HEK293 (cell line): Measurements from ENCODE around the gene GAS2L3.

Source experiments
- CTCF ChIA-PET: fragments of 350-600 bp; formaldehyde crosslinking; extraction: SDS; loops from one replicate; lab custom pipeline; 2021; ENCODE audit warnings: antibody characterized with exemption; lab: Yijun Ruan, JAX
- POLR2A ChIA-PET: fragments of 300-600 bp; formaldehyde crosslinking; extraction: SDS; loops from one replicate; lab custom pipeline; 2020; ENCODE audit warnings: antibody characterized with exemption, inconsistent platforms; lab: Yijun Ruan, JAX
- H3K27ac ChIP-seq: fragments of 200-500 bp; sonication (Bioruptor generic); 2 replicates; pipeline ENCODE4 v1.5.1; 2014; ENCODE audit warnings: low read depth, low read length, control low read depth, inconsistent platforms; ENCODE audit errors: extremely low read depth
- H3K36me3 ChIP-seq, 2 experiments: fragments of 200-500 bp in 1 of 2; sonication (Bioruptor generic) in 1 of 2; 1 replicate in 1 of 2; 2 replicates in 1 of 2; pipeline ENCODE4 v1.5.1; 2014 to 2017; ENCODE audit warnings: inconsistent platforms in 2 of 2, low read length in 2 of 2; ENCODE audit not compliant: control insufficient read depth in 2 of 2, insufficient read depth in 1 of 2
- H3K4me1 ChIP-seq: fragments of 200-500 bp; sonication (Bioruptor generic); 2 replicates; pipeline ENCODE4 v1.5.1; 2014; ENCODE audit warnings: mild to moderate bottlenecking, low read length, inconsistent platforms; ENCODE audit not compliant: control insufficient read depth, insufficient read depth
- H3K4me3 ChIP-seq: 2 replicates; pipeline ENCODE4 v1.5.1; 2011; ENCODE audit warnings: low read depth, mild to moderate bottlenecking, control low read depth, low read length, moderate library complexity
- H3K9me3 ChIP-seq: fragments of 200-500 bp; sonication (Bioruptor generic); 2 replicates; pipeline ENCODE4 v1.5.1; 2014; ENCODE audit warnings: low read depth, low read length, inconsistent platforms; ENCODE audit not compliant: control insufficient read depth, insufficient read depth
- HOXD13 ChIP-seq: sonication (generic); formaldehyde crosslinking; IDR thresholded peaks from 2 replicates; pipeline ENCODE4 v1.8.0; 2022; ENCODE audit warnings: missing genetic modification reagents, borderline replicate concordance
- SP2 ChIP-seq: fragments of 450-650 bp; formaldehyde crosslinking; IDR thresholded peaks from 2 replicates; pipeline ENCODE4 v1.5.1; 2016; ENCODE audit warnings: missing biosample characterization, missing genetic modification characterization
- SP7 ChIP-seq: fragments of 450-650 bp; formaldehyde crosslinking; IDR thresholded peaks from 2 replicates; pipeline ENCODE4 v1.5.1; 2016; ENCODE audit warnings: missing biosample characterization, missing genetic modification characterization
- TRIM28 ChIP-seq: IDR thresholded peaks from 2 replicates; pipeline ENCODE4 v1.6.1; 2011; ENCODE audit warnings: low read length, control low read depth, borderline replicate concordance
- ZBTB21 ChIP-seq: fragments of 450-650 bp; formaldehyde crosslinking; IDR thresholded peaks from 2 replicates; pipeline ENCODE4 v1.5.1; 2017; ENCODE audit warnings: missing biosample characterization, missing genetic modification characterization
- ZBTB26 ChIP-seq: fragments of 450-650 bp; formaldehyde crosslinking; optimal IDR thresholded peaks from 2 replicates; pipeline ENCODE3; 2016; ENCODE audit warnings: missing biosample characterization, mild to moderate bottlenecking, missing genetic modification characterization
- ZBTB6 ChIP-seq: fragments of 450-650 bp; formaldehyde crosslinking; IDR thresholded peaks from 2 replicates; pipeline ENCODE4 v1.5.1; 2017; ENCODE audit warnings: missing biosample characterization, missing genetic modification characterization
- ZIC2 ChIP-seq: fragments of 450-650 bp; formaldehyde crosslinking; IDR thresholded peaks from 2 replicates; pipeline ENCODE4 v1.5.1; 2016; ENCODE audit warnings: missing biosample characterization, missing genetic modification characterization
- ZNF132 ChIP-seq: fragments of 450-650 bp; formaldehyde crosslinking; IDR thresholded peaks from 2 replicates; pipeline ENCODE4 v1.5.1; 2017; ENCODE audit warnings: missing biosample characterization, missing genetic modification characterization, borderline replicate concordance
- ZNF184 ChIP-seq: fragments of 450-650 bp; IDR thresholded peaks from 2 replicates; pipeline ENCODE4 v1.5.1; 2018; ENCODE audit warnings: missing biosample characterization, mild to moderate bottlenecking, missing genetic modification characterization
- ZNF19 ChIP-seq: fragments of 450-650 bp; formaldehyde crosslinking; IDR thresholded peaks from 2 replicates; pipeline ENCODE4; 2016; ENCODE audit warnings: missing biosample characterization, missing genetic modification characterization, low read depth
- ZNF211 ChIP-seq: fragments of 450-650 bp; formaldehyde crosslinking; IDR thresholded peaks from 2 replicates; pipeline ENCODE4 v1.5.1; 2016; ENCODE audit warnings: low read depth, missing biosample characterization, missing genetic modification characterization
- ZNF24 ChIP-seq: fragments of 450-650 bp; formaldehyde crosslinking; IDR thresholded peaks from 2 replicates; pipeline ENCODE4 v1.5.1; 2016; ENCODE audit warnings: missing biosample characterization, missing genetic modification characterization
- ZNF324 ChIP-seq: fragments of 450-650 bp; formaldehyde crosslinking; IDR thresholded peaks from 2 replicates; pipeline ENCODE4 v1.5.1; 2016; ENCODE audit warnings: missing biosample characterization, missing genetic modification characterization
- ZNF341 ChIP-seq: fragments of 450-650 bp; formaldehyde crosslinking; IDR thresholded peaks from 2 replicates; pipeline ENCODE4; 2016; ENCODE audit warnings: low read depth, missing biosample characterization, missing genetic modification characterization
- ZNF354C ChIP-seq: fragments of 450-650 bp; formaldehyde crosslinking; IDR thresholded peaks from 2 replicates; pipeline ENCODE4 v1.5.1; 2016; ENCODE audit warnings: missing biosample characterization, missing genetic modification characterization, low read depth, borderline replicate concordance
- ZNF518A ChIP-seq: fragments of 450-650 bp; formaldehyde crosslinking; conservative IDR thresholded peaks from 2 replicates; pipeline ENCODE4 v1.5.1; 2016; ENCODE audit warnings: low read depth, missing biosample characterization, missing genetic modification characterization
- ZNF624 ChIP-seq: fragments of 450-650 bp; formaldehyde crosslinking; IDR thresholded peaks from 2 replicates; pipeline ENCODE4 v1.5.1; 2017; ENCODE audit warnings: missing biosample characterization, missing genetic modification characterization
- ZNF629 ChIP-seq: fragments of 450-650 bp; formaldehyde crosslinking; IDR thresholded peaks from 2 replicates; pipeline ENCODE4 v1.5.1; 2017; ENCODE audit warnings: missing biosample characterization, missing genetic modification characterization
- ZNF658 ChIP-seq: fragments of 450-650 bp; formaldehyde crosslinking; IDR thresholded peaks from 2 replicates; pipeline ENCODE4; 2016; ENCODE audit warnings: missing biosample characterization, missing genetic modification characterization
- ZNF664 ChIP-seq: fragments of 450-650 bp; formaldehyde crosslinking; IDR thresholded peaks from 2 replicates; pipeline ENCODE4 v1.5.1; 2016; ENCODE audit warnings: missing biosample characterization, missing genetic modification characterization
- ZNF701 ChIP-seq: fragments of 450-650 bp; formaldehyde crosslinking; IDR thresholded peaks from 2 replicates; pipeline ENCODE4 v1.5.1; 2016; ENCODE audit warnings: missing biosample characterization, missing genetic modification characterization
- ZNF76 ChIP-seq: fragments of 450-650 bp; formaldehyde crosslinking; IDR thresholded peaks from 2 replicates; pipeline ENCODE4; 2016; ENCODE audit warnings: low read depth, missing biosample characterization, missing genetic modification characterization, borderline replicate concordance
- ZSCAN16 ChIP-seq: fragments of 450-650 bp; formaldehyde crosslinking; IDR thresholded peaks from 2 replicates; pipeline ENCODE4 v1.5.1; 2016; ENCODE audit warnings: missing biosample characterization, missing genetic modification characterization
- ZSCAN18 ChIP-seq: fragments of 450-650 bp; formaldehyde crosslinking; IDR thresholded peaks from 2 replicates; pipeline ENCODE4 v1.5.1; 2016; ENCODE audit warnings: missing biosample characterization, missing genetic modification characterization
- ZXDB ChIP-seq: fragments of 450-650 bp; formaldehyde crosslinking; IDR thresholded peaks from 2 replicates; pipeline ENCODE4 v1.5.1; 2016; ENCODE audit warnings: missing biosample characterization, missing genetic modification characterization

The GAS2L3 gene

GRCh38 chr12:100573292-100574186, at the start of gene GAS2L3:
Gene GAS2L3, plus strand, starts transcription at chr12:100573684. Its CDS starts 21,221 bp downstream, at chr12:100594905.
- H3K36me3 ChIP-seq, result peaks cover 0 to 1% of the 10 kb centered on the region in 2 experiments; a peak in 2 of 3 replicates
- POLR2A ChIA-PET, result interaction anchor here (0.5 to 1.3 kb wide), 3 partner anchors 18 to 688 kb away, joined by 3 to 6 read pairs (median 4); partner anchors contain the start of genes DEPDC4 and SCYL2
- peak within 1 kb of the TSS; percentile 89 for H3K4me3 ChIP-seq
- no peaks in the 10 kb centered on the region for H3K9me3 ChIP-seq
- peaks cover 15% of the 10 kb centered on the region; the same call in 1 of the 2 replicates for H3K4me1 ChIP-seq
- CTCF ChIA-PET, result interaction anchor here (0.6 to 3.0 kb wide), 4 partner anchors 10 to 256 kb away, joined by 3 to 13 read pairs (median 3); no protein-coding TSS in a partner anchor
- peak within 1 kb of the TSS; percentile 46; the same call in 1 of the 2 replicates for H3K27ac ChIP-seq
- TF ChIP-seq ZBTB21 (tag by site-specific recombination) (0 out of 2 replicates have a peak, but pooled peaks have one; percentile 10), ZBTB26 (tag by site-specific recombination) (peak; percentile 70), ZNF629 (peak; percentile 61; the same call in 1 of the 2 replicates), ZNF324 (peak; percentile 53; the same call in 1 of the 2 replicates), ZNF211 (tag by site-specific recombination) (no peak), HOXD13 (CRISPR knock-in tag) (no peak), ZNF658 (tag by site-specific recombination) (no peak), ZNF184 (tag by site-specific recombination) (no peak), ZNF701 (no peak), ZSCAN18 (tag by site-specific recombination) (no peak), ZXDB (tag by site-specific recombination) (peak; percentile 88), TRIM28 (no peak), ZNF24 (0 out of 2 replicates have a peak, but pooled peaks have one; percentile 16), ZNF19 (no peak), ZNF341 (tag by site-specific recombination) (peak; percentile 74), ZNF518A (tag by site-specific recombination) (no peak; the same call in 1 of the 2 replicates), SP7 (peak; percentile 67), ZNF132 (tag by site-specific recombination) (no peak), ZSCAN16 (tag by site-specific recombination) (0 out of 2 replicates have a peak, but pooled peaks have one; percentile 22), ZNF76 (tag by site-specific recombination) (peak; percentile 36; the same call in 1 of the 2 replicates), ZBTB6 (0 out of 2 replicates have a peak, but pooled peaks have one; percentile 11), ZNF664 (tag by site-specific recombination) (no peak), ZNF354C (tag by site-specific recombination) (no peak), SP2 (tag by site-specific recombination) (peak; percentile 85), ZIC2 (tag by site-specific recombination) (no peak), ZNF624 (tag by site-specific recombination) (no peak)
